Limb (tissue), 2 donors: ENCODE data around the gene CNKSR2.

ENCODE experiments used
- DNase-seq, 2 donors: peaks; one replicate each; pipeline ENCODE4 v3.0.0-alpha.2; 2016; ENCODE audit errors: extremely low spot score in 2 of 2

The CNKSR2 gene

DNA sequence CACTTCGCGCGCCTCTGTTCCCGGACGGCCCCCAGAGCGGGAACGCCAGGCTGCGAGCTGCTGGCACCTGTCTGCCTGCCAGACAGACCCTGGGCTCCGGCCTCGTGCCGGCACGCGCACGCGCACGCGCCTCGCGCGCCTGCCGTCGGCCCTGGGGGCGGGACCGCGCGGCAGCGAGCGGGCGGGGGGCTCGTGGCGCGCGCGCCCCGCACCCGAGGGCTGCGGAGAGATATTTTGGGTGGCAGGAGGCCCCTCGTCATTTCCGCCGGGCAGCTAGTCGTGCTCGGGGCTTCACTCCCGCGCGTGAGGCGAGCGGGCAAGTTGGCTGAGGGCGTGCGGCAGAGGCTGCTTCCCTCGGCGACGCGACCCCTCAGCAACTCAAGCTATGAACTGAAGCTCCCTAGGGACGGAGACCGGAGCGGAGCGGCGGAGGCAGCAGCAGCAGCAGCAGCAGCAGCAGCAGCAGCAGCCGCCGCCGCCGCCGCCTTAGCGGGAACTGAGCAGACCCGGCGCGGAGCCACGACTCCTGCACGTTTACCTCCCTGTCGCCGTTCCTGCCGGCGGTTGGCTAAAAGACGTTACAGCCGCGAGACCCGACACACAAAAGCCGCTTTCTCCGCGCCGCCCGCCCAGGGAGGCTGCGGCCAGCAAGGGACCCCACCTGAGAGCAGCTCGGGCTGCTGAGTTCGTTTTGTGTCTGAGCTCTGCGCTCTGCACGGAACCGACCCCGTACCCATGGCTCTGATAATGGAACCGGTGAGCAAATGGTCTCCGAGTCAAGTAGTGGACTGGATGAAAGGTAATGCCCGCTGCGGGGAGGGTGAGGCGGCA, at the start of gene CNKSR2:
CNKSR2 (plus strand) TSS at position 256 of the 831 bp plus-strand sequence; CDS start at position 736, 480 bp downstream.
- peak; percentile 42 to 83 for DNase-seq

DNA sequence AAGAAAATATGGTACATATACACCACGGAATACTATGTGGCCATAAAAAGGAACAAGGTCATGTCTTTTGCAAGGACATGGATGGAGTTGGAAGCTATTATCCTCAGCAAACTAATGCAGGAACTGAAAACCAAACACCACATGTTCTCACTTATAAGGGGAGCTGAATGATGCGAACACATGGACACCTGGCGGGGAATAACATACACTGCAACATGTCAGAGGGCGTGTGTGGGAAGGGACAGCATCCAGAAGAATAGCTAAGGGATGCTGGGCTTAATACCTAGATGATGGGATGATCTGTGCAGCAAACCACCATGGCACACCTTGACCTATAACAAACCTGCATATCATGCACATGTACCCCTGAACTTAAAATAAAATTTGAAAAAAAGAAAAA, 19.5 kb upstream of the CNKSR2 start:
- DNase-seq, result no peak

DNA sequence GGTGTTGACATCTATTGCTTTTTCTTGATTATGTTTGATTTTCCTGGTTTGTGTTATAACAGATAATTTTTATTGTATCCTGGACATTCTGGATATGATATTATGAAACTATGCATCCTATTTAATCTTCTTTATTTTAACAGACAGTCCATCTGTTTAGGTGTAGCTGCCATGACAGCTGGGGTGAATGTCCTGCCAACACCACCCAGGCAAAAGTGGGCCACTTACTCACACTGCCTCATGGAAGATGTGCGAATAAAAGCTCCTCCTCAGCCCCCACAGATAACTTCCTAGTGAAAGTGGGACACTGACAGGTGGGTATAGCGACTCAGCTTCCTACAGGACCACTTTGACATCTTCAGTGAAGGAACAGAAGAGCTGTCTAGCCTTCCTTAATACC, 18.4 kb upstream of the CNKSR2 start:
- DNase-seq, result no peak

DNA sequence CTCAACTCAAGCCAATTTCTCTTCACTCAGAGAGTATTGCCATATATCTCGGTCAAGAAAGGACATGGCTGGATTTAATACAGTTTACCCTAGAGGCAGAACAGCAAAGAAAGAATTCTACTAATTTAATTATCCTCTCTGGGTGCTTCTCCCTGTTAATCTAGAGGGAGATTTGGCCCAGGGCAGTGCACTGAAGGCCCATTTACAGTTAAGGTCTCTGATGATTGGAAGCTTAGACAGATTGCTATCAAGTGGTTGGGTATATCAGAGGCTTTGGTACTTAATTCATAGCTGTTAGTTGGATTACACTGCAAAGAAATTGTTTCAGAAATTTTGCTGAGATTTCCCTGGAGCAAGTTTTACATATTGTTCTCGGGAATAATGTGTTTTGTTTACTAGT, 4.6 kb upstream of the CNKSR2 start:
- no peak for DNase-seq

- DNase-seq, result no peak
Measured at GRCh38 chrX:21373001-21373400, 1.2 kb upstream of the CNKSR2 start.

DNA sequence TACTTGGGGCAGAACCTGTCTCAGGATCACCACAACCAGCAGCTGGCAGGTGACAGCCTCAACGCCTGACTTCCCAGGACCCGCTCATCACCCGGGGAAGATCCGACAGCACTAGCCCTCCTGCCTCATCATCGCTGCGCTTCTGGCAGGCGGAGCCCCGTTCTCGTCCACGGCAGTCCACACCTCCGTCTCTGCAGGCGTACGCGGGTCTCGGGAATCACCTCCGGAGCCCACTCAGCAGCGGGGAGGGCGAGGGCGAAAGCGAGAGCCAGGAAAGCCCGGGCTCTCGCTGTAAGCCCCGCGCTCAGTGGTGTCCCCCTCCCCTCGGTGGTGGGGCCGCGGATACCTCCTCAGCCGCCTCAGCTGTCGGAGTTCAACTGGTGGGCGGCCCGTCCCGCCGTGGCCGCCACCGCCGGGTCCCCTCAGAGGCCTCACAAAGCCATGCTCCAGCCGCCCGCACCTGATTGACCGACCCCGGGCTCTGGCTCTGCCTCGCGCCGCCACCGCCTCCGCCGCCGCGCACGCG, 518 bp upstream of the CNKSR2 start:
- no peak for DNase-seq

DNA sequence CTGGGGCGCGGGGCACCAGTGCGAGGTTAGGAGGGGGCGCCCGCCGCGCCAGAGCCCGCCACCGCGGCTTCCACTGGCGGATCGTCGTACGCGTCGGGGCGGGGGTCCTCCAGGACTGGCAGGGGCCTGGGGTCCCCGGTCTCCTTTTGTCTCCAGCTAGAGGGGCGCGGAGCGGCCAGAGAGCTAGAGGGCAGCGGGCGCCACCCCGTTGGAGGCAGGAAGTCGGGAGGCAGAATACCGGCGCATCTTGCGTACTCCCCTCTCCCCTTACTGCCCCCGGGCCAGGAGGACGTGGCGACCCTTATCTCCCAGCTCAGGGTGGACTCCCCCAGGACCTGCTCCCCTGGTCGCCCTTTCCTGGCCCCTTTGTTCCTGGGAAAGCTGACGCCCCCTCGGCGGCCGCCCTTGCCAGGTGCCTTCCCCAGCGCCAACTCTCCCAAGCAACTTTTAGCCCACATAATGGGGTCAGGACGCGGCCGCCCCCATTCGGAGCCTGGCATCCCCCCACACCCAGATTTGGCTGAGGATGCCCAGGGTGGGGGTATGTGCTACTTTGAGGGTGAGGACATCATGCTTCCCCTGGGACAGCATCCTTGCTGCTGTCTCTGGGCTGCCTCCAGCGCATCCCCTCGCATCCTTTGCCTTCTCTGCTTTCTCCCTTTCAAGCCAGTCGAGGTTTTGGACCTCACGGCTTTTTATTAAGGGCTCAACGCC, 933 bp downstream of the CNKSR2 start:
- peak in 1 of 2 donors; percentile 40 for DNase-seq

GRCh38 chrX:21375708-21376009, 1.4 kb downstream of the CNKSR2 start:
- DNase-seq, result no peak

DNA sequence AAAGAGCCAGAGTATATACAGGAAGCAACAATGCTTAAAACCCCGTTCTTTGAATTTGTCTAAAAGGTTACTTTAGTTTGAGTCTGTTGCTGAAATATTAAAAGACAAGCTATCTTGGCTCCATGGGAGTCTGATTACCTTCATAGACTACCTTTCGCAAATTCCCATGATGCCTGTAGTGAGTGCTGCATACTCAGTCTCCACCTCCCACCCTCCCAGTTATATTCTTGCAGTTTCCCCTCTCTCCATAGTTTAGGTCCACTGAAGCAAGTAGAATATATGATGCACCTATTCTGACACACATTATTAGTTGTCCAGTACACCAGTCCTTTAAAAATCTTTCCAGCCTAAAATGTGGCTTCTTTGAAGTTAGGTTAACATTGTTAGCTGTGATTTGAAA, 2.4 kb downstream of the CNKSR2 start:
- DNase-seq, result no peak

- no peak for DNase-seq
Measured at GRCh38 chrX:21379991-21380390, 5.8 kb downstream of the CNKSR2 start.

DNA sequence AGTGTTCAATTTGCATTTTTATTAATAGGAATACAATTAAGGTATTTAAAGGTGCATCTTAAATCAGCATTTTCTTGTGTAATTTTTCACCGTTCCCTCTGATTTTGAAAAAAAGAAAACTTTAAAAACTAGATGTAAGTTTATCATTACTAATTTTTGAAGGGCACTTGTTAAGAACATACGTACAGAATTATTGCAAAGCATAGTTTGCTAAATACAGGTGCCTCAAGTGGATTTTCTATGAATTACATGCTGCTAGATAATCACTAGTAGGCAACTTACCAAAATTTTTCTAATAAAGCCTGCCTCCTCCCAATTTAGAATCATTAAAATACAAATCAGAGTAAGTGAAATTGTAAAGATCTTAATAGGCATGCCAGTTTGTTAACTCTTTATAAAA, 8.5 kb downstream of the CNKSR2 start:
- DNase-seq, result no peak

- DNase-seq, result no peak
Measured at GRCh38 chrX:21383546-21383945, 9.3 kb downstream of the CNKSR2 start.

DNA sequence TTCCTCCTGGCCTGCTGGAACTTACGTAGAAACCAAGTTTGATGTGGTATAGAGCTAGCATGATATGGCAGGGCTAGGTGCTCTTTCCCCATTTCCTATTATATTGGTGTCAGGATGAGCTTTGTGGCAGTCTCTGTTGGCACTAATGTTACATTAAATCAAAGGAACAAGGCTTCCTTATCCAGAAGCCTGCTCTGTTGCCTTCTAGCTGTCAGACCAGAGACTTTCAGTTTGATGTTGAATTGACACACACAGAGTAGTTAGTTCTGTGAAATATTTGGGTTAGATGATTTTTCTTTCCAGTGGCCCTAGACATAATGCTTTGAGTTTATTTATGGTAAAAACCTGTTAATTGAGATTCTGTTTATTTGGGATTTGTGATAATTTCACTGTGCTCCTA, 10.0 kb downstream of the CNKSR2 start:
- DNase-seq, result no peak

- no peak for DNase-seq
Measured at GRCh38 chrX:21394792-21395191, 20.6 kb downstream of the CNKSR2 start.

- no peak for DNase-seq
Measured at GRCh38 chrX:21398426-21398825, 24.2 kb downstream of the CNKSR2 start.

- DNase-seq, result no peak
Measured at GRCh38 chrX:21400408-21401121, 26.3 kb downstream of the CNKSR2 start.

- DNase-seq, result peak in 1 of 2 donors; percentile 59
Measured at GRCh38 chrX:21408307-21408706, 34.1 kb downstream of the CNKSR2 start.

- DNase-seq, result peak in 1 of 2 donors; percentile 34
Measured at GRCh38 chrX:21408788-21409187, 34.6 kb downstream of the CNKSR2 start.

GRCh38 chrX:21412029-21412428, 37.8 kb downstream of the CNKSR2 start:
- DNase-seq, result no peak

DNA sequence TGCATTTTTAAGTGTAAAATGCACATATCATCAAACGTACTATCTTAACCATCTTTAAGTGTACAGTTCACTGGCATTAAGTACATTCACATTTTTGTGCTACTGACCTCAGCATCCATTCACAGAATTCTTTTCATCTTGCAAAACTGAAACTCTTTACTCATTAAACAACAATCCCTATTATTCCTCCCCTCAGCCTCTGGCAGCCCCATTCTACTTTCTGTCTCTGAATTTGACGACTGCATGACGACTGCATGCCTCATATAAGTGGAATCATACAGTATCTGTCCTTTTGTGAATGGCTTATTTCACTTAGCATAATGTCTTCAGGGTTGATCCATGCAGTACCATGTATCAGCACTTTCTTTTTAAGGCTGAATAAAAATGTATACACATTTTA, 38.7 kb downstream of the CNKSR2 start:
- DNase-seq, result no peak

GRCh38 chrX:21427086-21427485, 52.9 kb downstream of the CNKSR2 start:
- DNase-seq, result no peak

DNA sequence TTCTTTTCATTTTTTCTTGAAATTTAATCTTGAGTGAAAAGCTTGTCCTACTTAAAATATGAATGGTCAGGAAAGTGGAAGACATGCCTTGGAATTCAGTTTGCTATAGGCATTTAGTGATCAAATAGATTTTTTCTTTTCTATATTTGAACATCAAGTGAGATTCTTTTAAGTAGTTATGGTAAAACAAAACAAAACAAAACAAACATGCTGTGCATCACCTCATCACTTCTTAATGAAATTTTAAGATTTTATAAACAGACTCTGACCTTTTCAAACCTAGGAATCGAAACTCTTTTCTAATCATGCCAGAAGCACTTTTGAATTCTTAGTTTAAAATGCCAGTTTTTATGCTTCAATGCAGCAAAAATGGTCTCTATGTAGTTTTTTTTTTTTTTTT, 62.8 kb downstream of the CNKSR2 start:
- no peak for DNase-seq
